PFSK-1 (cell line): ENCODE results near the gene RAPGEF3.

Experiments
- FOXP2 ChIP-seq: optimal IDR thresholded peaks from 2 replicates; pipeline ENCODE3; 2011; ENCODE audit warnings: borderline replicate concordance, control low read depth, inconsistent platforms; ENCODE audit not compliant: insufficient read depth; ENCODE audit errors: extremely low read length, extremely low read depth
- POLR2AphosphoS5 ChIP-seq: IDR thresholded peaks from 2 replicates; pipeline ENCODE4 v1.6.1; 2012; ENCODE audit warnings: low read depth, mild to moderate bottlenecking, control low read depth, low read length, moderate library complexity
- REST ChIP-seq, 2 experiments: IDR thresholded peaks; 2 replicates each; pipeline versions ENCODE4 v1.6.1 to v1.8.0; 2011 to 2012; ENCODE audit warnings: low read depth in 2 of 2, low read length in 2 of 2, control low read depth in 1 of 2, inconsistent platforms in 1 of 2, mild to moderate bottlenecking in 1 of 2, moderate library complexity in 1 of 2; ENCODE audit not compliant: insufficient read depth in 1 of 2
- SIN3A ChIP-seq: IDR thresholded peaks from 2 replicates; pipeline ENCODE4 v1.6.1; 2012; ENCODE audit warnings: mild to moderate bottlenecking, low read length, moderate library complexity, borderline replicate concordance; ENCODE audit not compliant: insufficient read depth
- TAF1 ChIP-seq: IDR thresholded peaks from 2 replicates; pipeline ENCODE4 v1.6.1; 2012; ENCODE audit warnings: low read length, control low read depth, borderline replicate concordance; ENCODE audit not compliant: insufficient read depth

The RAPGEF3 gene

DNA sequence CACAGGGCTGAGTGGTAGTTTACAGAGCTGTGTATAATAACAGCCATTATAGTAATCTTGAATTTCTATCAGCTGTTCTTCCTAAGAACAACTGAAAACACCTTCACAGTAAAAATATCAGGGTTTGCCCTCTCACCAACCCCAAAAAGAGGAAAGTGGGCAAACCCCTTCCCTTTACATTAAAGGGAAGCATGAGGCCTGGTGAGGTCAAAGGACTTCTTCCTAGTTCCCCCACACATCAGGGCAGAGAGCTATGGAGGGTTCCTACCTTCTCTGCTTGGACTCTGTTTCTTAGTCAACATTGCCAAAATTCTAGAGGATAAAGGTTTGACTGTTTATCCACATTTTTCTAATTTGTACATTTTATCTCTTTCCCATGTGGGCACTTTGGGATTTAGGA is 48.4 kb downstream of the RAPGEF3 start:
- TF ChIP-seq POLR2AphosphoS5: no peak
- no peak for TF ChIP-seq TAF1
- no peak for TF ChIP-seq FOXP2
- TF ChIP-seq REST (IDR thresholded peaks at IDR 0.05; ENCODE audit: insufficient read depth in 1 of 2, low read depth in 2 of 2, low read length in 2 of 2): no peak
- TF ChIP-seq SIN3A: no peak

DNA sequence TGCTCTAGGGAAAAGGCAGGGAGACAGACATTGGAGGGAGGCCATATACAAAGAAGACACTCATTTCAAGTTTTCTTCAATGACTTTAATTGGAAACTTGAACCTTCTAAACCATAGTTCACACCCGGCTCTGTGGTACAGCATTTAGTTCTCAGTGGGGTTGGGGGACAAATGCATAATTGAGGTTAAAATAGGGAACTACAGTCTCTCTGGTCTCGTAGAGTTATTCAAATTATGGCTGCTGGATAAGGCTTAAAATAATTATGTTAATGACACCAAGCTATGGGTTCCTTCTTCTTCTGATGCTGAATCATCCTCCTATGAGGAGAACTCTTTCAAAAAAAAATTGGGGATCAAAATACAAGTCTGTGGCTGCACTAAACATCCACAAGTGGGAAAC is 49.0 kb downstream of the RAPGEF3 start:
- TF ChIP-seq TAF1 (no peak), REST (IDR thresholded peaks at IDR 0.05; ENCODE audit: insufficient read depth in 1 of 2, low read depth in 2 of 2, low read length in 2 of 2) (no peak), POLR2AphosphoS5 (no peak), SIN3A (no peak), FOXP2 (no peak)

GRCh38 chr12:47709237-47709636 is 49.4 kb downstream of the RAPGEF3 start:
- TF ChIP-seq POLR2AphosphoS5 (no peak), FOXP2 (no peak), TAF1 (no peak), SIN3A (no peak), REST (IDR thresholded peaks at IDR 0.05; ENCODE audit: insufficient read depth in 1 of 2, low read depth in 2 of 2, low read length in 2 of 2) (no peak)

GRCh38 chr12:47707905-47708543 is 50.7 kb downstream of the RAPGEF3 start:
- TF ChIP-seq POLR2AphosphoS5 (no peak), SIN3A (no peak), TAF1 (no peak), REST (IDR thresholded peaks at IDR 0.05; ENCODE audit: insufficient read depth in 1 of 2, low read depth in 2 of 2, low read length in 2 of 2) (no peak), FOXP2 (no peak)

DNA sequence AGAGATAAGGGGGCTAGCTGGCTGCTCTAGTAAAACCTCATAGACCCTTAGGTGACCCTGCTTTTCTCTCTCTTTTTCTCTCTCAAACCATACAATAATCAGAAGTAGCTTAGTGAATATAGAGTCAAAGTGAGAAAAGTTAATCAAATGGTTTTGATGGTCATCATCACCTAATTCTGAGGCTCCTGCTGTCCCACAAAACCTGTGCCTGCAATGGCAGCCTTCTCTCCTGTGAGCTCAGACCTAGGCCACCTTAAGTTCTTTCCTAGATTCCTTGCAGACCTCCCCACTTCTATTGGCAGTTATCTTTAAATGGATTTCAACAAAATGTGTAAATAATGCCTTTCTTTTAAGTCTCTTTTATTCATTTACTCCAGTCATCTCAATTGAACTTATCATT is 51.3 kb downstream of the RAPGEF3 start:
- TF ChIP-seq POLR2AphosphoS5 (no peak), SIN3A (no peak), REST (IDR thresholded peaks at IDR 0.05; ENCODE audit: insufficient read depth in 1 of 2, low read depth in 2 of 2, low read length in 2 of 2) (no peak), TAF1 (no peak), FOXP2 (no peak)
